SK-N-SH treated with all-trans-retinoic acid at 6 μM for 48 hours (cell line): ENCODE measurements around the gene HMGN1.

Source experiments
- ARNTL ChIP-seq: fragments of 450-650 bp; formaldehyde crosslinking; IDR thresholded peaks from 2 replicates; pipeline ENCODE4 v1.5.0; 2020; ENCODE audit warnings: low read depth, mild to moderate bottlenecking, moderate library complexity, borderline replicate concordance
- BACH2 ChIP-seq: fragments of 250-450 bp; sonication (Bioruptor Pico); IDR thresholded peaks from 2 replicates; pipeline ENCODE4 v1.9.0; 2021; ENCODE audit warnings: mild to moderate bottlenecking, borderline replicate concordance
- CREB5 ChIP-seq: fragments of 250-450 bp; sonication (Bioruptor Pico); IDR thresholded peaks from 2 replicates; pipeline ENCODE4 v1.5.1; 2020; ENCODE audit warnings: low read depth, mild to moderate bottlenecking, moderate library complexity
- PATZ1 ChIP-seq: fragments of 250-450 bp; sonication (Bioruptor Pico); IDR thresholded peaks from 2 replicates; pipeline ENCODE4 v1.8.0; 2020; ENCODE audit warnings: mild to moderate bottlenecking, moderate library complexity, borderline replicate concordance
- PPARA ChIP-seq: fragments of 250-450 bp; sonication (Bioruptor Pico); IDR thresholded peaks from 2 replicates; pipeline ENCODE4 v1.5.0; 2020; ENCODE audit warnings: mild to moderate bottlenecking, borderline replicate concordance
- RARB ChIP-seq: fragments of 250-450 bp; sonication (Bioruptor Pico); IDR thresholded peaks from 2 replicates; pipeline ENCODE4 v1.8.0; 2021; ENCODE audit warnings: mild to moderate bottlenecking, moderate library complexity

GRCh38 chr21:39319814-39320332 is 29.0 kb downstream of the HMGN1 start:
- TF ChIP-seq CREB5 (CRISPR knock-in tag): no peak
- TF ChIP-seq ARNTL (CRISPR knock-in tag): no peak
- no peak for TF ChIP-seq PATZ1
- TF ChIP-seq PPARA (CRISPR knock-in tag): no peak
- TF ChIP-seq RARB (CRISPR knock-in tag): no peak
- TF ChIP-seq BACH2: no peak
